NCI-H524 treated with DMSO at 0.1 percent for 48 hours (cell line): ENCODE results near the gene RHEBL1.

Experiments
- DNase-seq: peaks from one replicate; lab custom pipeline; 2025; lab: John Stamatoyannopoulos, UW

The RHEBL1 gene

GRCh38 chr12:49037111-49037946 lies 32.5 kb downstream of the RHEBL1 start:
- DNase-seq = no peak

- DNase-seq = no peak
Observed at GRCh38 chr12:49036029-49036428, 33.8 kb downstream of the RHEBL1 start.

- no peak for DNase-seq
Observed at GRCh38 chr12:49034286-49034622, 35.5 kb downstream of the RHEBL1 start.

- no peak for DNase-seq
Observed at GRCh38 chr12:49033611-49034285, 36.0 kb downstream of the RHEBL1 start.

GRCh38 chr12:49032679-49033447 lies 36.9 kb downstream of the RHEBL1 start:
- no peak for DNase-seq

- no peak for DNase-seq
Observed at GRCh38 chr12:49032276-49032675, 37.5 kb downstream of the RHEBL1 start.

- DNase-seq = no peak
Observed at GRCh38 chr12:49031573-49032161, 38.1 kb downstream of the RHEBL1 start.

GRCh38 chr12:49030714-49031572 lies 38.8 kb downstream of the RHEBL1 start:
- no peak for DNase-seq

- DNase-seq = no peak
Observed at GRCh38 chr12:49030119-49030518, 39.7 kb downstream of the RHEBL1 start.

GRCh38 chr12:49028666-49029275 lies 41.0 kb downstream of the RHEBL1 start:
- DNase-seq = no peak

- DNase-seq = no peak
Observed at GRCh38 chr12:49027846-49028555, 41.8 kb downstream of the RHEBL1 start.

- no peak for DNase-seq
Observed at GRCh38 chr12:49026678-49027480, 42.9 kb downstream of the RHEBL1 start.

- no peak for DNase-seq
Observed at GRCh38 chr12:49026101-49026500, 43.7 kb downstream of the RHEBL1 start.

GRCh38 chr12:49025463-49025862 lies 44.3 kb downstream of the RHEBL1 start:
- DNase-seq = no peak

GRCh38 chr12:49024543-49024942 lies 45.2 kb downstream of the RHEBL1 start:
- no peak for DNase-seq

GRCh38 chr12:49023812-49024211 lies 46.0 kb downstream of the RHEBL1 start:
- DNase-seq = no peak

- DNase-seq = no peak
Observed at GRCh38 chr12:49022558-49023178, 47.1 kb downstream of the RHEBL1 start.

GRCh38 chr12:49021292-49021915 lies 48.4 kb downstream of the RHEBL1 start:
- DNase-seq = no peak

GRCh38 chr12:49020441-49020840 lies 49.3 kb downstream of the RHEBL1 start:
- DNase-seq = no peak
